Cardiac septum (tissue), 1 donor: ENCODE results near the gene TNP2. TPM values are rescaled to one million over a fixed set of nuclear protein-coding genes. Genes with fewer than 3 reads are reported as not detected.
"Not testable (repeated sequence)": the region's sequence is repeated elsewhere in the genome, so short reads cannot be mapped to it uniquely, and the experiment has no call there.

Experiments used
- DNase-seq: peaks from one replicate; pipeline ENCODE4 v3.0.0-alpha.2; 2020; ENCODE audit warnings: low spot score
- intact Hi-C: fragments of 100-400 bp; cut with DNase I; formaldehyde crosslinking; loops from one replicate; pipeline ENCODE4 v1.14.0; 2022
- microRNA-seq: library from miRNA; unstranded; fragments of <30 nt; microRNA quantifications from one replicate; pipeline ENCODE4 v1.2.0, GENCODE V29; 2020
- total RNA-seq: library from RNA; stranded (reverse); fragmentation: NEBNext Ultra II Directional; extraction: Animal tissue kit (Norgen Biotek cat#: 25700); gene quantifications from one replicate; pipeline ENCODE4 v1.2.1, GENCODE V29; 2021
- donor health status: DM: no; HTN: no; CAD: no.

The TNP2 gene
- total RNA-seq, 1 donor from 2014 or later, result not detected

DNA sequence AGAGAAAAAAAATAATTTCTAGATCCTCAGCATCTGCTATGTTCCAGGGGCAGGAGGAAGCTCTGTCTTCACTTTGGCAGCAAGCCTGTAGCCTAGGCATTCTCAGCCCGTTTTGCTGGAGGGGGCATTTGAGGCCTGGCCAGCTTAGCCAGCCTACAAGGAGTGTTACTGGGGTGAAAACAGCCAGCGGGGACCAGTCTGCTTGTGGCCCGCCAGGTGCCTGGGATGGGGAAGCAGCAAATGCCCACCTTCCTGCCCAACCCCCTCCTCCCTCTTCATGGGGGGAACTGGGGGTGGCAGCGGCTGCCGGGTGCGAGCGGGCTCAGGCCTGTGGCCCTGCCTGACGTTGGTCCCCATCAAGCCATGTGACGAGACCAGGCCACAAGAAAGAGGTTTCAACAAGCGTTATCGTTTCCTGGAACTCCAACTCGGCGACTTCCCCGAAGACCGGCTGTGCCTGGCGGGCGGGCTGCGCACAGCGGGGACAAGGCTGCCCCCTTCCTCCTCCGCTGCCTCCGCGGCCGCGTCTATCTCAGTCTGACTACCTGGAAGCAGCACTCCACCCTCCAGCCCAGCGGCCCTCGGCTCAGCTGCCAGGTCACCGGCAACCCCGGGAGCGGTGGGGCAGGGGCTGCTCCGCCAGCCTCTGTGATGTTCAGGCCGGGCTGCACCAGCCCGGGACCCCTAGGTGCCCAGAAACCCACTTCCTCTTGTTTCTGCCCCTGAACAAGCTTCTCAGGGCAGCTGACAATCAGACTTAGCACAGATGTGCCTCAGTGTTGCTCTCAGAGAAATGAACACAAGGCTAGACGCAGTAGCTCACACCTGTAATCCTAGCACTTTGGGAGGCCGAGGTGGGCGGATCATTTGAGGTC is 36.0 kb downstream of the TNP2 start:
- intact Hi-C loops, result no loop called here

DNA sequence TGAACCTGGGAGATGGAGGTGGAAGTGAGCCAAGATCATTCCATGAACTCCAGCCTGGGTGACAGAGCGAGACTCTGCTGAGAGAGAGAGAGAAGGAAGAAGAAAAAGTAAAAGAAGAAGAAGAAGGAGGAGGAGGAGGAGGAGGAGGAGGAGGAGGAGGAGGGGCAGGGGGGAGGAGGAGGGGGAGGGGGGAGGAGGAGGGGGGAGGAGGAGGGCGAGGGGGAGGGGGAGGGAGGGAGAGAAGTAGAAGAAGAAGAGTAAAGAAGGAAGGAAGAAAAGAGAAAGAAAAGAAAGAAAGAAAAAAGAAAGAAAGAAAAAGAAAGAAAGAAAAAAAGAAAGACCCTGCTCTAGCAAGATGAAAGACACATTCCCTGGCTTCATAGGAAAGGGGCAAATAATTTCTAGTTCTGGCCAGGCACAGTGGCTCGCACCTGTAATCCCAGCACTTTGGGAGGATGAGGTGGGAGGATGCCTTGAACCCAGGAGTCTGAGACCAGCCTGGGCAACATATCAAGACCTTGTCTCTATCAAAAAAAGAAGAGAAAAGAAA is 36.7 kb downstream of the TNP2 start:
- no peak for DNase-seq
- intact Hi-C loops, result no loop called here

More for the DNA sequence above, 36.0 kb downstream of the TNP2 start:
- DNase-seq, result peak; percentile 81

DNA sequence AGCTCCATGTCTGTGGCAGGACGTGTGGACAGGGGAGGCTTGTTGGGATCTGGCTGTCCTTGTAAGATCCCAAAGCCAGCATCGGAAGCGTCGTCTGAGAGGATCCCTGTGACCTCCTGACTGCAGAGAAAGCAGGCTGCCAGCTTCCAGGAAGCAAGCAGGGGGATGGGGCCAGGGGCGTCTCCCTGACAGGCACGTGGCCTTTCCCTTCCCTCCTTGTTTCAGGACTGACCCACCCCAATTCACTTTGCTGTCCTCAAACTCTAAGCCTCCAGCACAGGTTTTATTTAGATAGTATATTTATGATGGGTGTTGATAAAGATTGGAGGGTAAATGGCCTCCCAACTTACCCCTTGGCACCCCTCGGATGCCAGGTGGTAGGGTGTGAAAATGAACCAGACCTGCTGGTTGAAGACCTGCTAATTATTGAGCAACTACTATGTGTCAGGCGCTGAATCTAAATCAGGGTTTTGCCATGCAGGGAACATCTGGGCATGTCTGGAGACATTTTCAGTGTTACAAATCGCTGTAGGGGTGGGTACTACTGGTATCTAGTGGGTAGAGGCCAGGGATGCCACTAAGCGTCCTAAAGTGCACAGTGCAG is 37.7 kb downstream of the TNP2 start:
- no peak for DNase-seq
- intact Hi-C loops, result loop anchor here (2.0 kb wide), 1 partner anchor 61 kb away; no protein-coding TSS in a partner anchor

GRCh38 chr16:11229906-11230305 is 39.2 kb downstream of the TNP2 start:
- DNase-seq, result no peak

GRCh38 chr16:11229432-11229831 is 39.7 kb downstream of the TNP2 start:
- no peak for DNase-seq

More at GRCh38 chr16:11229906-11230305, 39.2 kb downstream of the TNP2 start:
- intact Hi-C loops, result loop anchor here (2.0 kb wide), 1 partner anchor 59 kb away; no protein-coding TSS in a partner anchor

DNA sequence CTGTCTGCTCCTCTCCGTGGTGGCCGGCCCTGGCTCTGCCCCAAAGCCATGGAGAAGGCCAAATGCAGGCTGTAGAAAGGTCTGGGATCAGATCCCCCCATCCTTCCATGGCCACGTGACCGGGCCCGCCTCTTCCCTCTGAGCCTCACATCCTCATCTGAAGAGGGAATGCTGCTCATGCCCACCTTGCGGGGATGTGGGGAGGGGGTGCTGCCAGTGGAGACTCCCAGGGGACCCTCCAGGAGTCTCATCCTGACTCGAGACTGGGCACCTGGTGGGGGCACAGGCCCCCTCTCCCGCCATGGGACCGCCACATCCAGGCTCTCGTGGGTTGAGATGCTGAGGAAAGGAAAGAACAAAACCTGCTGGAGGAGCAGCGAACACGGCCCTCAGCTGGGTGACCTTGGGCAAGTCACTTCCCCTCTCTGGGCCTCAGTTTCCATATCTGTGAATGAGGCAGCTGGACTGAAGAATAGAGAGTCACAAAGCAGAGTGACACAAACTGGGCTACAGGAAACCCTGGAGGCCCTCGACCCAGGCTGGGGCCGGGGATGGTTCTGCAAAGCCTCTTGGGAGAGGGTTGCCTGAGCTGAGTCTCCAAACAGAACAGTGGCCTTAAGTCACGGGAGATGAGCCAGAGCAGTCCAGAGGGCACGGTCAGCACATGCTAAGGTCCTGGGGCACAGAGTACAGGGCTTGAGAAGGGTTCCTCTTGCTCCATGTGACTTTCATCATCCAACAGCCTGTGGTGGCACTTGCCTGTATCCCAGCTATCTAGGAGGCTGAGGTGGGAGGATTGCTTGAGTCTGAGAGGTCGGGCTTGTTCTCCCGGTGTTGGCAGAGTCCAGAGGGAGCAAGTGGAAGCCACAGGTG is 43.2 kb downstream of the TNP2 start:
- intact Hi-C loops, result no loop called here
- DNase-seq, result no peak

More at GRCh38 chr16:11229432-11229831, 39.7 kb downstream of the TNP2 start:
- intact Hi-C loops, result no loop called here

- intact Hi-C loops, result no loop called here
- DNase-seq, result no peak
These were observed 44.0 kb downstream of the TNP2 start for GRCh38 chr16:11224894-11225676.

GRCh38 chr16:11224096-11224893 is 44.8 kb downstream of the TNP2 start:
- intact Hi-C loops, result no loop called here
- peak; percentile 78 for DNase-seq

DNA sequence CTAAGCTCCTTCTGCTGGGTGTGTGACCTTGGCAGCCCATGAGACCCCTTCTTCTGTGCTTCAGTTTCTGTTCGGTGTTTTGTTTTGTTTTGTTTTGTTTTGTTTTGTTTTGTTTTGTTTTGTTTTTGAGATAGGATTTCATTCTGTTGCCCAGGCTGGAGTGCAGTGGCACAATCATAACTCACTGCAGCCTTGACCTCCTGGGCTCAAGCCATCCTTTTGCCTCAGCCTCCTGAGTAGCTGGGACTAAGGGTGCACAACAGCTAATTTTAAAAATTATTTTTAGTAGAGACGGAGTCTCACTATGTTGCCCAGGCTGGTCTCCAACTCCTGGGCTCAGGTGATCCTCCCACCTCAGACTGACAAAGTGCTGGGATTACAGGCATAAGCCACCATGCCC is 48.6 kb downstream of the TNP2 start:
- intact Hi-C loops, DNase-seq: not testable (repeated sequence)

DNA sequence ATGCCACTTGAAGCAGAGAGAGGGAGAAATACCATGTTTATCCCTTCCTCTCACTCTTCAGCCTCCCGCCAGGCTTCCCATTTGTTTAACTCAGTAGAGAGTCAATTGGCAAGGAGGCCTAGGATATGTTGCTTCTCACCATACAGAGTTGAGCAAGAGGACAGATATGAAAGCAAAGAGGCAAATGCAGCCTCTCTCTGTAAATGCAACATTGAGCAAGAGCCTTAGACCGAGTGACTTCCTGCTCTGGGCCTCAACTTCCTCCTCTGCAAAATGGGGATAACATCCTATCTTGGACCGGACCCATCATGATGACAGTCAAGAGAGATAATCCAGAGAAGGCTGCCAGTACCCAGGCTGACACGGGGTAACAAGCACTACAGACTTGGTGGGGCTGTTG is 49.9 kb downstream of the TNP2 start:
- DNase-seq, result no peak
- intact Hi-C loops, result no loop called here

GRCh38 chr16:11218604-11218962 is 50.5 kb downstream of the TNP2 start:
- intact Hi-C loops, result no loop called here
- no peak for DNase-seq

Small RNAs within 50 kb of the gene (microRNA-seq; reads per million reads assigned to microRNA genes)
- not detected for gene MIR548H2

Other genes with a start within 250 kb of the TNP2 start
- 1.7 TPM for gene SOCS1, start 13.1 kb downstream of the TNP2 start, total RNA-seq
- not detected for gene PRM3, start 4.3 kb upstream of the TNP2 start, total RNA-seq
- not detected for gene PRM2, start 7.2 kb upstream of the TNP2 start, total RNA-seq
- gene PRM1, start 12.0 kb upstream of the TNP2 start, total RNA-seq, result not detected
- gene RMI2, start 76.1 kb upstream of the TNP2 start, total RNA-seq, result 0.43 TPM